AG09319 (cell line): ENCODE results near the gene HOXD3.

Source experiments
- DNase-seq: peaks from one replicate; pipeline ENCODE4 v3.0.0-alpha.2; 2010; ENCODE audit warnings: low read depth; ENCODE audit errors: extremely low read depth
- CTCF ChIP-seq: IDR thresholded peaks from 2 replicates; pipeline ENCODE4 v1.5.1; 2011; ENCODE audit warnings: low read depth, mild to moderate bottlenecking, inconsistent platforms, low read length, moderate library complexity

Gene HOXD3

GRCh38 chr2:176187899-176188773, 31.0 kb downstream of the HOXD3 start, which contains the start of gene HOXD1:
Gene HOXD1, plus strand, starts transcription at chr2:176188668. Its CDS starts 134 bp downstream, at chr2:176188802.
- no peak for TF ChIP-seq CTCF
- DNase-seq, result no peak

DNA sequence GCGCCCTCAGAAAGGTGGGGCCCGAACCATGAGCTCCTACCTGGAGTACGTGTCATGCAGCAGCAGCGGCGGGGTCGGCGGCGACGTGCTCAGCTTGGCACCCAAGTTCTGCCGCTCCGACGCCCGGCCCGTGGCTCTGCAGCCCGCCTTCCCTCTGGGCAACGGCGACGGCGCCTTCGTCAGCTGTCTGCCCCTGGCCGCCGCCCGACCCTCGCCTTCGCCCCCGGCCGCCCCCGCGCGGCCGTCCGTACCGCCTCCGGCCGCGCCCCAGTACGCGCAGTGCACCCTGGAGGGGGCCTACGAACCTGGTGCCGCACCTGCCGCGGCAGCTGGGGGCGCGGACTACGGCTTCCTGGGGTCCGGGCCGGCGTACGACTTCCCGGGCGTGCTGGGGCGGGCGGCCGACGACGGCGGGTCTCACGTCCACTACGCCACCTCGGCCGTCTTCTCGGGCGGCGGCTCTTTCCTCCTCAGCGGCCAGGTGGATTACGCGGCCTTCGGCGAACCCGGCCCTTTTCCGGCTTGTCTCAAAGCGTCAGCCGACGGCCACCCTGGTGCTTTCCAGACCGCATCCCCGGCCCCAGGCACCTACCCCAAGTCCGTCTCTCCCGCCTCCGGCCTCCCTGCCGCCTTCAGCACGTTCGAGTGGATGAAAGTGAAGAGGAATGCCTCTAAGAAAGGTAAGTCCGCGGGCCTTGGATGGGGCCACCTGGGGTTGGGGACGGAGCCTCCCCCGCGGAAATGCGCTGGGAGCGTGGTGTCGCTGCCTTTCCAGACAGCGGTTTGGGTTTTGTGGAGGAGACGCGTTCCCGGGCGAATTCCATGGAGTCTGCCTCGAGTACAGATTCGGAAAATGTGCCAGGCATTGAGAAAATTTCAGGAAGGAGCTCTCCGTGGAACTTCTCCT, 31.9 kb downstream of the HOXD3 start:
- DNase-seq, result no peak
- no peak for TF ChIP-seq CTCF

DNA sequence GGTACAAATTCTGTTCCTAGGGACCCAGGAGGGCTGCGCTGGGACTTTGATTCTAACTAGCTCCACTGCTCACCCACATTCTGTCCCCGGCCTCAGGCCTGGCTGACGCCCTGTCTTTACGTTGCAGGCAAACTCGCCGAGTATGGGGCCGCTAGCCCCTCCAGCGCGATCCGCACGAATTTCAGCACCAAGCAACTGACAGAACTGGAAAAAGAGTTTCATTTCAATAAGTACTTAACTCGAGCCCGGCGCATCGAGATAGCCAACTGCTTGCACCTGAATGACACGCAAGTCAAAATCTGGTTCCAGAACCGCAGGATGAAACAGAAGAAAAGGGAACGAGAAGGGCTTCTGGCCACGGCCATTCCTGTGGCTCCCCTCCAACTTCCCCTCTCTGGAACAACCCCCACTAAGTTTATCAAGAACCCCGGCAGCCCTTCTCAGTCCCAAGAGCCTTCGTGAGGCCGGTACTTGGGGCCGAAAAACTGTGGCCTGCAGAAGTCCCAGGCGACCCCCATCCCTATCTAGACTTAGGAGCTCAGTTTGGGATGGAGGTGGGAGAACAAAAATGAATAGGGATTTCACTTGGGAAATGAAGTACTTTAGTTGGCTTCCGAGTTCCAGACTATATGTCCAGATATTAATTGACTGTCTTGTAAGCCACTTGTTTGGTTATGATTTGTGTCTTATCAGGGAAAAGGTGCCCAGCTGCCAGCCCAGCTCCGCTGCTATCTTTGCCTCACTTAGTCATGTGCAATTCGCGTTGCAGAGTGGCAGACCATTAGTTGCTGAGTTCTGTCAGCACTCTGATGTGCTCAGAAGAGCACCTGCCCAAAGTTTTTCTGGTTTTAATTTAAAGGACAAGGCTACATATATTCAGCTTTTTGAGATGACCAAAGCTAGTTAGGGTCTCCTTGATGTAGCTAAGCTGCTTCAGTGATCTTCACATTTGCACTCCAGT, 32.9 kb downstream of the HOXD3 start:
- DNase-seq, result no peak
- TF ChIP-seq CTCF, result no peak

GRCh38 chr2:176192351-176192750, 35.2 kb downstream of the HOXD3 start:
- DNase-seq, result no peak
- no peak for TF ChIP-seq CTCF

- no peak for DNase-seq
- no peak for TF ChIP-seq CTCF
These were observed 35.9 kb downstream of the HOXD3 start for GRCh38 chr2:176193048-176193447.

- no peak for DNase-seq
- no peak for TF ChIP-seq CTCF
These were observed 42.8 kb downstream of the HOXD3 start for GRCh38 chr2:176199902-176200301.
